Measurements from ENCODE around the gene RORB.

DNA sequence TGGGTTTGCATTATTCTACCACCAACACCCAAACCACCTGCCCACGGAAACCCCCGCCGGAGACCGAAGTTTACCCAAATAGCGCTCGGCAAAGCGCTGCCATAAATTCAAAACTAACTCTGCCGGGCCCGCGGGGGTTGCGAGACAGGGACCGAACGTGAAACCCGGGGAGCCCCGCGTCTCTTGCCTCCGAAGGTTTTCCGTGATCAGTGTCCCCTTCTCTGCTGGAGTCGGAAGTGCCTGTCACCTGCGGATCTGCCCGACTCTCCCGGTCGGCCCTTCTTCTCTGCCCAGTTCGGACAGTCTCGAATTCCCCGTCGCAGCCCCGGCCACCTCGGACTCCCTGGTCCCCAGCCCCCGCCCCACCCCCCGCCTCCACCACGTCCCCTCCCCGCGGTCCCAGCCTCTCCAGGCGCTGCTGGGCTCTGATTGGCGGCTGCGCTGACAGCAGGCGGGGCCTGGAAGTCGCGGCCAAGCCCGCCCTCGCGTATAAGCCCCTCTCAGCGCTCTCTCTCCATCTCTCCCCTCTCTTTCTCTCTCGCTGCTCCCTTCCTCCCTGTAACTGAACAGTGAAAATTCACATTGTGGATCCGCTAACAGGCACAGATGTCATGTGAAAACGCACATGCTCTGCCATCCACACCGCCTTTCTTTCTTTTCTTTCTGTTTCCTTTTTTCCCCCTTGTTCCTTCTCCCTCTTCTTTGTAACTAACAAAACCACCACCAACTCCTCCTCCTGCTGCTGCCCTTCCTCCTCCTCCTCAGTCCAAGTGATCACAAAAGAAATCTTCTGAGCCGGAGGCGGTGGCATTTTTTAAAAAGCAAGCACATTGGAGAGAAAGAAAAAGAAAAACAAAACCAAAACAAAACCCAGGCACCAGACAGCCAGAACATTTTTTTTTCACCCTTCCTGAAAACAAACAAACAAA is at the start of gene RORB:
- TF ChIP-seq EZH2 (IDR thresholded peaks at IDR 0.05): no peak
- TF ChIP-seq POLR2AphosphoS5 (IDR thresholded peaks at IDR 0.05; ENCODE audit: borderline replicate concordance, low read depth, low read length): no peak
- no peak for TF ChIP-seq FOXP2 (optimal IDR thresholded peaks at IDR 0.05; ENCODE audit: control extremely low read depth, extremely low read length, insufficient read depth)

Data from SK-N-MC (cell line).